Neural cell (in vitro differentiated cells): ENCODE results near the gene PHPT1. TPM values are rescaled to one million over a fixed set of nuclear protein-coding genes. Genes with fewer than 3 reads are reported as not detected.
"Not testable (repeated sequence)": the region's sequence is repeated elsewhere in the genome, so short reads cannot be mapped to it uniquely, and the experiment has no call there.

Source experiments
- H2AFZ ChIP-seq: fragments of 200-600, 300-800 bp; sonication (generic), shearing (Covaris generic); 2 replicates; pipeline ENCODE4 v1.6.0; 2014; ENCODE audit warnings: low read depth, mild to moderate bottlenecking, antibody characterized with exemption, low read length, moderate library complexity
- H3F3A ChIP-seq: fragments of 200-600 bp; shearing (Covaris generic); 2 replicates; pipeline ENCODE4 v1.6.1; 2016; ENCODE audit warnings: mild to moderate bottlenecking, moderate library complexity, mixed read lengths, antibody characterized with exemption, low read length; ENCODE audit not compliant: insufficient read depth, poor library complexity, severe bottlenecking
- H3K27ac ChIP-seq: fragments of 200-600, 300-800 bp; sonication (generic), shearing (Covaris generic); 2 replicates; pipeline ENCODE4 v1.5.1; 2014; ENCODE audit warnings: mild to moderate bottlenecking, low read length, moderate library complexity
- H3K27me3 ChIP-seq: fragments of 300-800, 200-600 bp; sonication (generic), shearing (Covaris generic); 2 replicates; pipeline ENCODE4 v1.6.0; 2014; ENCODE audit warnings: mild to moderate bottlenecking, low read depth, low read length, moderate library complexity; ENCODE audit not compliant: insufficient read depth
- H3K36me3 ChIP-seq: fragments of 300-800, 200-600 bp; sonication (generic), shearing (Covaris generic); 2 replicates; pipeline ENCODE4 v1.5.1; 2014; ENCODE audit warnings: mild to moderate bottlenecking, antibody characterized with exemption, low read length, moderate library complexity; ENCODE audit not compliant: insufficient read depth
- H3K4me2 ChIP-seq: fragments of 300-800, 200-600 bp; sonication (generic), shearing (Covaris generic); 2 replicates; pipeline ENCODE4 v1.6.0; 2014; ENCODE audit warnings: mild to moderate bottlenecking, low read length
- H3K4me3 ChIP-seq: fragments of 300-800, 200-600 bp; sonication (generic), shearing (Covaris generic); 2 replicates; pipeline ENCODE4 v1.5.1; 2014; ENCODE audit warnings: mild to moderate bottlenecking, low read length, moderate library complexity
- H3K79me2 ChIP-seq: fragments of 200-600 bp; shearing (Covaris generic); replicated peaks from 2 replicates; pipeline ENCODE4 v1.6.0; 2014; ENCODE audit warnings: mild to moderate bottlenecking, low read length, moderate library complexity; ENCODE audit not compliant: insufficient read depth
- H3K9ac ChIP-seq: fragments of 300-800, 200-600 bp; sonication (generic), shearing (Covaris generic); 2 replicates; pipeline ENCODE4 v1.6.1; 2016; ENCODE audit warnings: mild to moderate bottlenecking, low read length, mixed read lengths
- H3K9me2 ChIP-seq: fragments of 200-600 bp; shearing (Covaris generic); 2 replicates; pipeline ENCODE4 v1.6.1; 2016; ENCODE audit warnings: mild to moderate bottlenecking, low read length, mixed read lengths; ENCODE audit not compliant: insufficient read depth
- H3K9me3 ChIP-seq: fragments of 200-600, 300-800 bp; sonication (generic), shearing (Covaris generic); 2 replicates; pipeline ENCODE4 v1.6.1; 2016; ENCODE audit warnings: mild to moderate bottlenecking, mixed run types, low read length, moderate library complexity, mixed read lengths
- H4K20me1 ChIP-seq: fragments of 200-600 bp; shearing (Covaris generic); 2 replicates; pipeline ENCODE4 v1.6.1; 2016; ENCODE audit warnings: mild to moderate bottlenecking, mixed run types; ENCODE audit not compliant: insufficient read depth
- EP300 ChIP-seq: fragments of 450-650 bp; conservative IDR thresholded peaks from 2 replicates; pipeline ENCODE4 v1.6.1; 2014; ENCODE audit warnings: antibody characterized with exemption, mild to moderate bottlenecking, moderate library complexity; ENCODE audit not compliant: poor library complexity, severe bottlenecking
- EZH2 ChIP-seq: fragments of 200-600, 300-800 bp; shearing (Covaris generic), sonication (generic); IDR thresholded peaks from 2 replicates; pipeline ENCODE4 v1.6.1; 2014; ENCODE audit warnings: antibody characterized with exemption, low read length, borderline replicate concordance, mild to moderate bottlenecking; ENCODE audit not compliant: insufficient read depth, poor library complexity, severe bottlenecking
- MXI1 ChIP-seq: fragments of 450-650 bp; conservative IDR thresholded peaks from 2 replicates; pipeline ENCODE4 v1.6.1; 2014; ENCODE audit warnings: antibody characterized with exemption, mild to moderate bottlenecking; ENCODE audit not compliant: poor library complexity, severe bottlenecking
- POLR2AphosphoS5 ChIP-seq: IDR thresholded peaks from 2 replicates; pipeline ENCODE4 v1.6.1; 2012
- RAD21 ChIP-seq: fragments of 450-650 bp; conservative IDR thresholded peaks from 2 replicates; pipeline ENCODE4 v1.6.1; 2014; ENCODE audit warnings: antibody characterized with exemption, mild to moderate bottlenecking, moderate library complexity
- SMC3 ChIP-seq: fragments of 450-650 bp; conservative IDR thresholded peaks from 2 replicates; pipeline ENCODE4 v1.6.1; 2014; ENCODE audit warnings: antibody characterized with exemption, mild to moderate bottlenecking, moderate library complexity; ENCODE audit not compliant: poor library complexity
- TAF1 ChIP-seq: IDR thresholded peaks from 2 replicates; pipeline ENCODE4 v1.6.1; 2012; ENCODE audit warnings: low read depth
- polyA plus RNA-seq: library from polyadenylated mRNA; depleted of rRNA; stranded (reverse); fragments of >200 nt; gene quantifications from 2 replicates; pipeline ENCODE4 v1.2.3, GENCODE V29; 2014
- TF ChIP-seq, protein P1 (sequence below): IDR thresholded peaks from 2 replicates; pipeline ENCODE4 v1.6.1; 2012; ENCODE audit warnings: borderline replicate concordance
- TF ChIP-seq, protein P2 (sequence below): fragments of 450-650 bp; IDR thresholded peaks from 2 replicates; pipeline ENCODE4 v1.5.1; 2014; ENCODE audit warnings: antibody characterized with exemption, mild to moderate bottlenecking, moderate library complexity; ENCODE audit not compliant: poor library complexity, severe bottlenecking

Gene PHPT1
- polyA plus RNA-seq, 1 donor from 2014 or later, result 279 TPM

GRCh38 chr9:136840877-136841645 lies 8.1 kb upstream of the PHPT1 start:
- TF ChIP-seq EP300 (no peak), SMC3 (no peak), POLR2AphosphoS5 (no peak), TAF1 (no peak), MXI1 (no peak), RAD21 (no peak), EZH2 (no peak)
- TF ChIP-seq, protein P1, sequence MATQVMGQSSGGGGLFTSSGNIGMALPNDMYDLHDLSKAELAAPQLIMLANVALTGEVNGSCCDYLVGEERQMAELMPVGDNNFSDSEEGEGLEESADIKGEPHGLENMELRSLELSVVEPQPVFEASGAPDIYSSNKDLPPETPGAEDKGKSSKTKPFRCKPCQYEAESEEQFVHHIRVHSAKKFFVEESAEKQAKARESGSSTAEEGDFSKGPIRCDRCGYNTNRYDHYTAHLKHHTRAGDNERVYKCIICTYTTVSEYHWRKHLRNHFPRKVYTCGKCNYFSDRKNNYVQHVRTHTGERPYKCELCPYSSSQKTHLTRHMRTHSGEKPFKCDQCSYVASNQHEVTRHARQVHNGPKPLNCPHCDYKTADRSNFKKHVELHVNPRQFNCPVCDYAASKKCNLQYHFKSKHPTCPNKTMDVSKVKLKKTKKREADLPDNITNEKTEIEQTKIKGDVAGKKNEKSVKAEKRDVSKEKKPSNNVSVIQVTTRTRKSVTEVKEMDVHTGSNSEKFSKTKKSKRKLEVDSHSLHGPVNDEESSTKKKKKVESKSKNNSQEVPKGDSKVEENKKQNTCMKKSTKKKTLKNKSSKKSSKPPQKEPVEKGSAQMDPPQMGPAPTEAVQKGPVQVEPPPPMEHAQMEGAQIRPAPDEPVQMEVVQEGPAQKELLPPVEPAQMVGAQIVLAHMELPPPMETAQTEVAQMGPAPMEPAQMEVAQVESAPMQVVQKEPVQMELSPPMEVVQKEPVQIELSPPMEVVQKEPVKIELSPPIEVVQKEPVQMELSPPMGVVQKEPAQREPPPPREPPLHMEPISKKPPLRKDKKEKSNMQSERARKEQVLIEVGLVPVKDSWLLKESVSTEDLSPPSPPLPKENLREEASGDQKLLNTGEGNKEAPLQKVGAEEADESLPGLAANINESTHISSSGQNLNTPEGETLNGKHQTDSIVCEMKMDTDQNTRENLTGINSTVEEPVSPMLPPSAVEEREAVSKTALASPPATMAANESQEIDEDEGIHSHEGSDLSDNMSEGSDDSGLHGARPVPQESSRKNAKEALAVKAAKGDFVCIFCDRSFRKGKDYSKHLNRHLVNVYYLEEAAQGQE, result no peak
- TF ChIP-seq, protein P2, sequence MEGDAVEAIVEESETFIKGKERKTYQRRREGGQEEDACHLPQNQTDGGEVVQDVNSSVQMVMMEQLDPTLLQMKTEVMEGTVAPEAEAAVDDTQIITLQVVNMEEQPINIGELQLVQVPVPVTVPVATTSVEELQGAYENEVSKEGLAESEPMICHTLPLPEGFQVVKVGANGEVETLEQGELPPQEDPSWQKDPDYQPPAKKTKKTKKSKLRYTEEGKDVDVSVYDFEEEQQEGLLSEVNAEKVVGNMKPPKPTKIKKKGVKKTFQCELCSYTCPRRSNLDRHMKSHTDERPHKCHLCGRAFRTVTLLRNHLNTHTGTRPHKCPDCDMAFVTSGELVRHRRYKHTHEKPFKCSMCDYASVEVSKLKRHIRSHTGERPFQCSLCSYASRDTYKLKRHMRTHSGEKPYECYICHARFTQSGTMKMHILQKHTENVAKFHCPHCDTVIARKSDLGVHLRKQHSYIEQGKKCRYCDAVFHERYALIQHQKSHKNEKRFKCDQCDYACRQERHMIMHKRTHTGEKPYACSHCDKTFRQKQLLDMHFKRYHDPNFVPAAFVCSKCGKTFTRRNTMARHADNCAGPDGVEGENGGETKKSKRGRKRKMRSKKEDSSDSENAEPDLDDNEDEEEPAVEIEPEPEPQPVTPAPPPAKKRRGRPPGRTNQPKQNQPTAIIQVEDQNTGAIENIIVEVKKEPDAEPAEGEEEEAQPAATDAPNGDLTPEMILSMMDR, result no peak

DNA sequence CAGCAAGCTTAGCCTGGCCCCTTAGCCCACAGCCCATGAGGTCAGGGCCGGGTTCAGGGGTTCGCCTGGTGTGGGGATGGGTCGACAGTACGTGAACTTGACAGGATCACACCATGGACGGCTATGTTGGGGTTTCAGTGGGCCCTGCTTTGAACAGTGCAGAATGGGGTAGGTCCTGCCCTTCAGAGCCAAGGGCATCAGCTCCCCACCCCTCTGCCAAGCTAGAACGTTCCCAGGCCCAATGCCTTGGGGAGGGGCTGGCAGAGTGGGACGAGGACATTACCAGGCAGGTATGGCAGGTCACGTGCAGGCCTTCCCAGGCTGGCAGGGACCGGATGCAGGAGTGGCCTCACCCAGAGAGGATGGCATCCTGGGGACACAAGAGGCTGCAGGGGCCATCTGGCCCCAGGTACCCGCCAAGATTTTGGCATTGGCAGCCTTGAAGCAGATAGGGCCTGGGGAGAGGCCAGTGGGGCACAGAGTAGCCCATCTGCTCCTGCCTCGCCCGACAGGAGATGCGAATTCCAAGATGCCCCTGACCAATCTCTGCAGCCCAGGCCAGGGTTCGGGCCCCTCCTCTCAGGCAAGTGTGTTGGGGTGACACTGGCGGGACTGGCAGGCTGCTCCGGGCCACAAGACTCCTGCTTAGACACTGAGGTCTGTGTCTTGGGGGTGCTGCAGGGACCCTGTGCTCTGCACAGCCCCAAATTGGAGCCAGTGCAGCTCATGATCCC lies 7.4 kb upstream of the PHPT1 start:
- not testable (repeated sequence) for H3K36me3 ChIP-seq, H4K20me1 ChIP-seq, H3K79me2 ChIP-seq, H3K4me2 ChIP-seq, H3K27me3 ChIP-seq, H3F3A ChIP-seq, H2AFZ ChIP-seq, H3K9me3 ChIP-seq, H3K9me2 ChIP-seq
- peak overlapping the region; percentile 83 for H3K9ac ChIP-seq
- peak overlapping the region; percentile 76 for H3K4me3 ChIP-seq
- peak overlapping the region; percentile 79 for H3K27ac ChIP-seq

More at GRCh38 chr9:136840877-136841645, 8.1 kb upstream of the PHPT1 start:
- H3K9ac ChIP-seq, result peak overlapping the region; percentile 26
- no peaks in the 10 kb centered on the region for H3K9me2 ChIP-seq
- H3K27me3 ChIP-seq, result no peaks in the 10 kb centered on the region
- no peaks in the 10 kb centered on the region for H3K9me3 ChIP-seq
- H3K36me3 ChIP-seq, result no peaks in the 10 kb centered on the region
- H3K27ac ChIP-seq, result no peak overlapping the region
- H3K4me2 ChIP-seq, result no peak overlapping the region
- no peak overlapping the region for H2AFZ ChIP-seq
- H3K79me2 ChIP-seq, result no peaks in the 10 kb centered on the region
- no peak overlapping the region for H3K4me3 ChIP-seq
- no peaks in the 10 kb centered on the region for H4K20me1 ChIP-seq
- H3F3A ChIP-seq, result no peaks in the 10 kb centered on the region
